HG03442 (cell line): Measurements from ENCODE around the gene CBLB.
"Not testable (repeated sequence)": the region's sequence is repeated elsewhere in the genome, so short reads cannot be mapped to it uniquely, and the experiment has no call there.

Experiments used
- ATAC-seq: cut with Tn5 transposase; IDR thresholded peaks from one replicate; pipeline ENCODE4 v1.9.1; 2021; ENCODE audit warnings: mild to moderate bottlenecking, moderate library complexity; ENCODE audit not compliant: unreplicated experiment

Gene CBLB

GRCh38 chr3:105823149-105823867 is 45.5 kb downstream of the CBLB start:
- ATAC-seq, result no peak

GRCh38 chr3:105822171-105823123 is 46.4 kb downstream of the CBLB start:
- no peak for ATAC-seq

GRCh38 chr3:105821433-105821832 is 47.4 kb downstream of the CBLB start:
- no peak for ATAC-seq

DNA sequence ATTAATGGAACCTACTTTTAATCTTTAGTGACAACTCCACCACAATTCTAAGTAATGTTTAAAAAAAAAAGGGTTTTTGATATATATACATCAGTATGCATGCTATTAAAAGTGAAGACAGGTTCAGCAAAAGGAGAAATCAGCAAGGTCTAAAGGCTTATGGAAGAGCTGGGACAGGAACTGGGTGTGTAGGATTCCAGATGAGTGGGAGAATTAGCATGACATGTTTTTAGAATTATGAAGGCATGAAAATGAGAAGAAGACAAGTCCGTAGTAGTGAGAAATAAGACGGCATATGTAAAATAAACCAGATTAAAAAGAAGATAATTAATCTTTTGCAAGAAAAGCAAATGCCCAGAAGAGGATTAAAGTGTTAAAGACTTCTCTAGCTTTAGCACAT is 52.0 kb downstream of the CBLB start:
- no peak for ATAC-seq

GRCh38 chr3:105815331-105815730 is 53.5 kb downstream of the CBLB start:
- ATAC-seq, result not testable (repeated sequence)

DNA sequence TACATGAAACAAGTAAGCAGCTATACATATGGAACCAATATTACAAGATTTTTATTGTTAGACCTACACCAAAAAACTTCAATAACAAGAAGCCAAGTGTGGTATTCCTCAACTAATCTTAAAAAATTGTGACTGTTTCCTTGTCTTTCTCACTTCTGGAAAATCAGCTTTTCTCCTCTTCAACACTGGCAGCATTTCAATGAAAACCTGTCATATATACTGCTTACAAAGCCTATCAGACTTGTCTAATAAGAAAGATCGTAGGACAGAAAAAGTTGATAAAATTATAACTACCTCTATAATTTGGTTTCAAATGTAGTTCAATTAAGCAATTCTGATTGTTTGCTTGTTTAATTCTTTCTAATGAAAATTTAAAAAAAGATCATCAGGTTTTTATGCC is 55.1 kb downstream of the CBLB start:
- no peak for ATAC-seq

GRCh38 chr3:105812194-105812586 is 56.6 kb downstream of the CBLB start:
- no peak for ATAC-seq

DNA sequence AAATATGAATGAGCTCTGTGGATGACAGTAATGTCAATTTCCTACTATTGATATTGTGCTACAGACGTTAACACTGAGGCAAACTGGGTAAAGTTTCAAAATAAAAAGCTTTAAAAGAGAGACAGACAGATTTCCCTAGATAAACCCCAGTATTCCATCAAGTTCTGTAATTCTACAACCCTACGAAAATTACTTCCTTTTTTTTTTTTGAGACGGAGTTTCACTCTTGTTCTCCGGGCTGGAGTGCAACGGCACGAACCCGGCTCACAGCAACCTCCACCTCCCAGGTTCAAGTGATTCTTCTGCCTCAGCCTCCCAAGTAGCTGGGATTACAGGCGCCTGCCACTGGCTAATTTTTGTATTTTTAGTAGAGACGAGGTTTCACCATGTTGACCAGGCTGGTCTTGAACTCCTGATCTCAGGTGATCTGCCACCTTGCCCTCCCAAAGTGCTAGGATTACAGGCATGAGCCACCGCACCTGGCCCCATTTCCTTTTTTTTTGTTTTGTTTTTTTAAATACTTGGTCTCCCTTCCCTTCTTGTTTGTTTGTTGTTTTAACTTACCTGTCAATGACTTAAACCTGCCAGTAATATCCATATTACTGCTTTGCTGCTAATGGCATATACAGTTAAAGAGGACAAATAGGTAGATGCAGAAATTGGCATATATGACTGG is 57.2 kb downstream of the CBLB start:
- no peak for ATAC-seq

GRCh38 chr3:105809208-105809888 is 59.5 kb downstream of the CBLB start:
- no peak for ATAC-seq

GRCh38 chr3:105807701-105808100 is 61.1 kb downstream of the CBLB start:
- ATAC-seq, result no peak

- no peak for ATAC-seq
Measured at GRCh38 chr3:105807146-105807545, 61.7 kb downstream of the CBLB start.

DNA sequence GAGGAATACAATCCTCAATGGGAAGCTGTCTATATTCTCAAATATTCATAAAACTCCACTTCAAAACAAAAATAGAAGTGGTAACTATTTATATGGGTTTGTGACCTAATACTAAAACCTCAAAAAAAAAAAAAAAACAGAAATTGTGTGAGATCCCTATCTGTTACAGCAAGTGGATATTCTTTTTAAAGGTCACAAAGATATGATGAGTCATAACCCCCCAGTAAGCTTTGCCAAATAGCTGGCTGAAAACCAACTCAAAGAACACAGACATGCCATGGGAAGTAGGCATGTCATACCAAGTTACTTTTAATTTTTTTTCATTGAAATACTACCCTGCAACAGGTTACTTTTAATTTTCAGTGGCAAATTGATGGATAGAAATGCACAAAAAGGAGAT is 62.5 kb downstream of the CBLB start:
- peak; percentile 33 for ATAC-seq

- ATAC-seq, result no peak
Measured at GRCh38 chr3:105805404-105805803, 63.4 kb downstream of the CBLB start.

- no peak for ATAC-seq
Measured at GRCh38 chr3:105802118-105802706, 66.6 kb downstream of the CBLB start.

GRCh38 chr3:105801397-105801796 is 67.4 kb downstream of the CBLB start:
- ATAC-seq, result peak; percentile 37

- ATAC-seq, result no peak
Measured at GRCh38 chr3:105800320-105800719, 68.5 kb downstream of the CBLB start.

DNA sequence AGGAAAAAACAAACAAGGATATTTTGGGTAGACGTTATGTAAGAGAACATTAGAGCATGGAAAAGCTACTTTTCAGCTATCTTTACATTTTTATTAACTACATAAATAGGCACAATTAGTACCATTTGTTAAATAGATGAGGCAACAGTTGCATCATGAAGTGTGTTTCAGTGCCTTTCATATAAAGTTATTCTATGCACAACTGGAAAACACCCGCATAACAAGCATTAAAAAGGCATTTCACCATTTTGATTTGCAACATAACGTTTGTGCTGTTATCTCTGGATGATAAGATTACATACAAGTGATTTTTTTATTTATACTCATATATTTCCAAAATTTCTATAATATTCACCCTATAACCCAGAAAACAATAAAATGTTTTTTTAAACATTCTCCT is 69.5 kb downstream of the CBLB start:
- ATAC-seq, result no peak

GRCh38 chr3:105798381-105798934 is 70.4 kb downstream of the CBLB start:
- peak; percentile 69 for ATAC-seq

GRCh38 chr3:105793040-105793439 is 75.8 kb downstream of the CBLB start:
- no peak for ATAC-seq
